ENCODE measurements around the gene ATP8B3. TPM values are rescaled to one million over a fixed set of nuclear protein-coding genes. Genes with fewer than 3 reads are reported as not detected.

The ATP8B3 gene
- total RNA-seq, 2 donors from 2014 or later, result 2.3 to 3.4 TPM

DNA sequence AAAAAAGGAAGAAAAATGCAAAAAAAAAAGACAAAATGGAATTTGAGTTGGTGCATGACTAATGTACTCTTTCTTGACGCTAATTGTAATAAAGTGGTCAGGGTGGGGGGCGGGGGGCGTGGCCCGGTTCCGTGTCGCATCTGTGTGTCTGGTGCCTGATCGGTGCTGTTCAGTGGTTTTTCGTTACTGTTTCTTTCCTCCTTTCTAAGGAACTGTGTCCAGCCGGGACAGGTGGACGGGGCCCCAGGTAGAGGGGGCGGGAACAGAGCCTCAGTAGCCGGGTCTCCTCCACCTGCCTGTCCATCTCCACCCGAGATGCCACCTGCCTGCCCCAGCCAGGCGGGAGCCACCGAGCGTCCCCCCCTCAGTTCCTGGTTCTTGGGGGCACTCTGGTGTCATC is 32.5 kb downstream of the ATP8B3 start:
- Mint-ChIP-seq H3K4me3 (no peak overlapping the region), H3K4me1 (peaks cover 3% of the 10 kb centered on the region), H3K27me3 (ENCODE audit: insufficient read depth) (peaks cover 89% of the 10 kb centered on the region), H3K9me3 (peaks cover 20% of the 10 kb centered on the region), H3K36me3 (ENCODE audit: low read depth) (no peaks in the 10 kb centered on the region), H3K27ac (no peak overlapping the region)
- H3K9ac ChIP-seq (ENCODE audit: extremely low read depth, low read length, poor library complexity, severe bottlenecking), result no peak overlapping the region
- H3K36me3 ChIP-seq (ENCODE audit: control insufficient read depth, insufficient read depth, low read length), result no peaks in the 10 kb centered on the region
- peaks cover 8% of the 10 kb centered on the region for H3K9me3 ChIP-seq (ENCODE audit: control insufficient read depth, low read length)
- DNase-seq, result no peak
- no peaks in the 10 kb centered on the region for H3K4me1 ChIP-seq (ENCODE audit: control insufficient read depth, insufficient read depth, low read length)
- H3K27ac ChIP-seq (ENCODE audit: low read depth, low read length), result no peak overlapping the region
- TF ChIP-seq, protein P1, sequence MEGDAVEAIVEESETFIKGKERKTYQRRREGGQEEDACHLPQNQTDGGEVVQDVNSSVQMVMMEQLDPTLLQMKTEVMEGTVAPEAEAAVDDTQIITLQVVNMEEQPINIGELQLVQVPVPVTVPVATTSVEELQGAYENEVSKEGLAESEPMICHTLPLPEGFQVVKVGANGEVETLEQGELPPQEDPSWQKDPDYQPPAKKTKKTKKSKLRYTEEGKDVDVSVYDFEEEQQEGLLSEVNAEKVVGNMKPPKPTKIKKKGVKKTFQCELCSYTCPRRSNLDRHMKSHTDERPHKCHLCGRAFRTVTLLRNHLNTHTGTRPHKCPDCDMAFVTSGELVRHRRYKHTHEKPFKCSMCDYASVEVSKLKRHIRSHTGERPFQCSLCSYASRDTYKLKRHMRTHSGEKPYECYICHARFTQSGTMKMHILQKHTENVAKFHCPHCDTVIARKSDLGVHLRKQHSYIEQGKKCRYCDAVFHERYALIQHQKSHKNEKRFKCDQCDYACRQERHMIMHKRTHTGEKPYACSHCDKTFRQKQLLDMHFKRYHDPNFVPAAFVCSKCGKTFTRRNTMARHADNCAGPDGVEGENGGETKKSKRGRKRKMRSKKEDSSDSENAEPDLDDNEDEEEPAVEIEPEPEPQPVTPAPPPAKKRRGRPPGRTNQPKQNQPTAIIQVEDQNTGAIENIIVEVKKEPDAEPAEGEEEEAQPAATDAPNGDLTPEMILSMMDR (conservative IDR thresholded peaks at IDR 0.05), result no peak
- H3K4me3 ChIP-seq (ENCODE audit: low read length), result no peak overlapping the region
- H3K27me3 ChIP-seq (ENCODE audit: control insufficient read depth, insufficient read depth, low read length, poor library complexity, severe bottlenecking), result peaks cover 93% of the 10 kb centered on the region
- 29 to 47% methylated on average over 7 to 16 of the region's 16 CpGs for WGBS, 2 experiments (ENCODE audit: insufficient coverage in 1 of 2, insufficient read length in 1 of 2)

DNA sequence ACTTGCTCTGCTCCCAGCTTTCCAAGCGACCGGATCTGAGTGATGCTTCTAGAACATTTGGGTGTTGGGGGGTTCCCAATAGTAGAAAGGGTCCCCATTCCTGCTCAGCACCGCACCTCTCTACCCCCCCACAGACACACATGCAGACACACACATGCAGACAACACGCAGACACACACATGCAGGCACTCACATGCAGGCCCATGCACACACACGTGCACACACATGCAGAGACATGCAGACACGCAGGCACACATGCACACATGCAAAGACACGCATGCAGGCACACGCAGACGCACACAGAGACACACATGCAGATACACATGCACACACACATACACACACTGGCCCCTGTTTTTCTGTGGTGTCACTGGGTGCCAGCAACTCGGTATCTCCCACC is 34.9 kb downstream of the ATP8B3 start:
- no peak overlapping the region for H3K27ac ChIP-seq (ENCODE audit: low read depth, low read length)
- no peaks in the 10 kb centered on the region for H3K36me3 Mint-ChIP-seq (ENCODE audit: low read depth)
- peaks cover 25% of the 10 kb centered on the region for H3K9me3 Mint-ChIP-seq
- no peaks in the 10 kb centered on the region for H3K36me3 ChIP-seq (ENCODE audit: control insufficient read depth, insufficient read depth, low read length)
- no peak overlapping the region for H3K27ac Mint-ChIP-seq
- no peaks in the 10 kb centered on the region for H3K4me1 ChIP-seq (ENCODE audit: control insufficient read depth, insufficient read depth, low read length)
- peaks cover 7% of the 10 kb centered on the region for H3K9me3 ChIP-seq (ENCODE audit: control insufficient read depth, low read length)
- H3K4me3 ChIP-seq (ENCODE audit: low read length), result no peak overlapping the region
- TF ChIP-seq, protein P1 (conservative IDR thresholded peaks at IDR 0.05), result no peak
- H3K27me3 ChIP-seq (ENCODE audit: control insufficient read depth, insufficient read depth, low read length, poor library complexity, severe bottlenecking), result peaks cover 99% of the 10 kb centered on the region
- peaks cover 93% of the 10 kb centered on the region for H3K27me3 Mint-ChIP-seq (ENCODE audit: insufficient read depth)
- no peak for DNase-seq
- 50 to 55% methylated on average over 2 to 10 of the region's 10 CpGs for WGBS, 2 experiments (ENCODE audit: insufficient coverage in 1 of 2, insufficient read length in 1 of 2)
- H3K4me3 Mint-ChIP-seq, result no peak overlapping the region
- H3K9ac ChIP-seq (ENCODE audit: extremely low read depth, low read length, poor library complexity, severe bottlenecking), result no peak overlapping the region
- H3K4me1 Mint-ChIP-seq, result peaks cover 3% of the 10 kb centered on the region

DNA sequence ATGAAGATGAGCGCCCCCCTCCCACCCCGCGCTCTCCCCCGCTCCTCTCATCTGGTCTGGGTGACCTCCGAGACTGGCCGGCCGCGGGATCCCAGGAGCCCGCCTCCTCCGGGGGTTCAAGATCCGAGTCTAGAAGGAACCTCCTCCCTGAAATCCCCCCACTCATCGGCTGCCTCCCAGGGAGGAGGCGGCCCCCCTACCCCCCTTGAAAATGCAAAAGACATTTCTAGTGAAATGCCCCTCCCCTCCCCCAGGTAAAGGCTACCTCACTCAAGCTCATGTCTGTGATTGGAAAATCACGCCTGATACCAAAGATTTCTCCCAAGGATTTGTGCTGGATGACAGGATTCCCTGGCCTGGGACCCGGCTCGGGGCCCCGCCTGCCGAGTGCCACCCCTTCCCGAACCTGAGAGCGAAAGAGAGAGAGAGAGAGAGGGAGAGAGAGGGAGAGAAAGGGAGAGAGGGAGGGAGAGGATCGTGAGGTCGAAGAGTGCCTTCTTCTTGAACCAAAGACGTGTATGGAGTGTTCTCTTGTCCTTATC is 35.4 kb downstream of the ATP8B3 start:
- H3K4me1 ChIP-seq (ENCODE audit: control insufficient read depth, insufficient read depth, low read length), result no peaks in the 10 kb centered on the region
- Mint-ChIP-seq H3K27ac (no peak overlapping the region), H3K27me3 (ENCODE audit: insufficient read depth) (peaks cover 90% of the 10 kb centered on the region), H3K9me3 (peaks cover 22% of the 10 kb centered on the region), H3K4me1 (peaks cover 3% of the 10 kb centered on the region), H3K36me3 (ENCODE audit: low read depth) (no peaks in the 10 kb centered on the region), H3K4me3 (no peak overlapping the region)
- H3K4me3 ChIP-seq (ENCODE audit: low read length), result no peak overlapping the region
- TF ChIP-seq, protein P1 (conservative IDR thresholded peaks at IDR 0.05), result no peak
- no peak overlapping the region for H3K27ac ChIP-seq (ENCODE audit: low read depth, low read length)
- H3K27me3 ChIP-seq (ENCODE audit: control insufficient read depth, insufficient read depth, low read length, poor library complexity, severe bottlenecking), result peaks cover 98% of the 10 kb centered on the region
- WGBS, 2 experiments (ENCODE audit: insufficient coverage in 1 of 2, insufficient read length in 1 of 2), result 7 to 25% methylated on average over 1 to 23 of the region's 23 CpGs
- peaks cover 2% of the 10 kb centered on the region for H3K9me3 ChIP-seq (ENCODE audit: control insufficient read depth, low read length)
- H3K36me3 ChIP-seq (ENCODE audit: control insufficient read depth, insufficient read depth, low read length), result no peaks in the 10 kb centered on the region
- DNase-seq, result no peak
- H3K9ac ChIP-seq (ENCODE audit: extremely low read depth, low read length, poor library complexity, severe bottlenecking), result no peak overlapping the region

Measured in endodermal cell (in vitro differentiated cells).